ENCODE measurements around the gene RPS2.

DNA sequence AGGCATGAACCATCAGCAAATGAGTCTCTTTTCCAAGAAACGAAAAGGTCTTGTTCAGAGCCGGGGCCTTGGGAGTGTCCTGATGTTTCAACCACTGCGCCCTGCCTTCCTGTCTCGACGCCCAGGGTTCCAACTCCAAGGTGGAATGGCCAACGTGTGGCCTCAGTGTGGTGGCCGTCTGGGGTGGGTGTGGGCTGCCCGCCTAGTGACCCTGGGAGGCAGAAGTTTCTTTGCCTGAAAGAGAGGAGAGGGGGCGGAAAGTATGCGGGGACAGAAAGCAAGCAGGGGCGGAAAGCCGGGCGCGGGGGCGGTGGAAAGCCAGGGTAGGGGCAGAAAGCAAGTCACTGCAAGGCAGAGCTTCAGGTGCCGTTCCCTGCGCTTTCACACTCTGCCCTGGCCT is 25.7 kb downstream of the RPS2 start:
- TF ChIP-seq POLR2AphosphoS5 (IDR thresholded peaks at IDR 0.05), result no peak
- TF ChIP-seq, protein P1, sequence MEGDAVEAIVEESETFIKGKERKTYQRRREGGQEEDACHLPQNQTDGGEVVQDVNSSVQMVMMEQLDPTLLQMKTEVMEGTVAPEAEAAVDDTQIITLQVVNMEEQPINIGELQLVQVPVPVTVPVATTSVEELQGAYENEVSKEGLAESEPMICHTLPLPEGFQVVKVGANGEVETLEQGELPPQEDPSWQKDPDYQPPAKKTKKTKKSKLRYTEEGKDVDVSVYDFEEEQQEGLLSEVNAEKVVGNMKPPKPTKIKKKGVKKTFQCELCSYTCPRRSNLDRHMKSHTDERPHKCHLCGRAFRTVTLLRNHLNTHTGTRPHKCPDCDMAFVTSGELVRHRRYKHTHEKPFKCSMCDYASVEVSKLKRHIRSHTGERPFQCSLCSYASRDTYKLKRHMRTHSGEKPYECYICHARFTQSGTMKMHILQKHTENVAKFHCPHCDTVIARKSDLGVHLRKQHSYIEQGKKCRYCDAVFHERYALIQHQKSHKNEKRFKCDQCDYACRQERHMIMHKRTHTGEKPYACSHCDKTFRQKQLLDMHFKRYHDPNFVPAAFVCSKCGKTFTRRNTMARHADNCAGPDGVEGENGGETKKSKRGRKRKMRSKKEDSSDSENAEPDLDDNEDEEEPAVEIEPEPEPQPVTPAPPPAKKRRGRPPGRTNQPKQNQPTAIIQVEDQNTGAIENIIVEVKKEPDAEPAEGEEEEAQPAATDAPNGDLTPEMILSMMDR (IDR thresholded peaks at IDR 0.05), result no peak
- no peak for TF ChIP-seq POLR2A (IDR thresholded peaks at IDR 0.05)
- no peak for TF ChIP-seq EP300 (IDR thresholded peaks at IDR 0.05)
